Astrocyte of the spinal cord (primary cell): ENCODE measurements around the gene CTNNA2.

ENCODE experiments used
- DNase-seq: peaks from one replicate; pipeline ENCODE4 v3.0.0; 2011; ENCODE audit warnings: low read depth, low spot score
- H3K4me3 ChIP-seq: 2 replicates; pipeline ENCODE4 v1.5.1; 2011; ENCODE audit warnings: low read depth, mild to moderate bottlenecking, low read length, moderate library complexity
- in situ Hi-C: cut with HindIII; loops from 2 replicates; pipeline ENCODE4 v1.10.0; 2017; ENCODE audit warnings: low sequenced_read_pairs
- TF ChIP-seq, protein P1 (sequence below): IDR thresholded peaks from 2 replicates; pipeline ENCODE4 v1.5.1; 2012; ENCODE audit warnings: low read depth, mild to moderate bottlenecking, low read length, inconsistent platforms

CTNNA2 gene

DNA sequence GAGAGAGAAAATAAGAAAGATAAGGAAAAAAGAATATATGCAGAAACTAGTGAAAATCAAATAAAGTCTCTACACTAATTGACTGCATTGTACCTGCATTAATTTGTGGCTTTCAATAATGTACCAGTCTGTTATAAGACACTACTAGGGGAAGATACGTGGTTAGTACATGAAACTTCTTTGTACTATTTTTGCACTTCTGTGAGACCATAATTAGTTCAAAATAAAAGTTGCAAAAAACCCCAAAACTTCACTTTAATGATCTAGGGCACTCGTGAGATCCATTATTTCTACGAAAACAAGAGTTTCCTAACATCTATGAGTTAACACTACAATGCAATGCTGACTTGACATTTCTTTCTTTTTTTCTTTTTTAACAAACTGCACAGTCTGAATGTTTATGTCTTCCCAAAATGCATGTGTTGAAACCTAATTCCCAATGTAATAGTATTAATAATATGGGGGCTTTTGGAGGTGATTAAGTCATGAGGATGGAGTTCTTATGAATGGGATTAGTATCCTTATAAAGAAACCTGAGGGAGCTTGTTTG is 954.5 kb downstream of the CTNNA2 start:
- no peak overlapping the region for H3K4me3 ChIP-seq
- DNase-seq, result no peak
- TF ChIP-seq, protein P1, sequence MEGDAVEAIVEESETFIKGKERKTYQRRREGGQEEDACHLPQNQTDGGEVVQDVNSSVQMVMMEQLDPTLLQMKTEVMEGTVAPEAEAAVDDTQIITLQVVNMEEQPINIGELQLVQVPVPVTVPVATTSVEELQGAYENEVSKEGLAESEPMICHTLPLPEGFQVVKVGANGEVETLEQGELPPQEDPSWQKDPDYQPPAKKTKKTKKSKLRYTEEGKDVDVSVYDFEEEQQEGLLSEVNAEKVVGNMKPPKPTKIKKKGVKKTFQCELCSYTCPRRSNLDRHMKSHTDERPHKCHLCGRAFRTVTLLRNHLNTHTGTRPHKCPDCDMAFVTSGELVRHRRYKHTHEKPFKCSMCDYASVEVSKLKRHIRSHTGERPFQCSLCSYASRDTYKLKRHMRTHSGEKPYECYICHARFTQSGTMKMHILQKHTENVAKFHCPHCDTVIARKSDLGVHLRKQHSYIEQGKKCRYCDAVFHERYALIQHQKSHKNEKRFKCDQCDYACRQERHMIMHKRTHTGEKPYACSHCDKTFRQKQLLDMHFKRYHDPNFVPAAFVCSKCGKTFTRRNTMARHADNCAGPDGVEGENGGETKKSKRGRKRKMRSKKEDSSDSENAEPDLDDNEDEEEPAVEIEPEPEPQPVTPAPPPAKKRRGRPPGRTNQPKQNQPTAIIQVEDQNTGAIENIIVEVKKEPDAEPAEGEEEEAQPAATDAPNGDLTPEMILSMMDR, result no peak
- in situ Hi-C loops, result no loop called here

DNA sequence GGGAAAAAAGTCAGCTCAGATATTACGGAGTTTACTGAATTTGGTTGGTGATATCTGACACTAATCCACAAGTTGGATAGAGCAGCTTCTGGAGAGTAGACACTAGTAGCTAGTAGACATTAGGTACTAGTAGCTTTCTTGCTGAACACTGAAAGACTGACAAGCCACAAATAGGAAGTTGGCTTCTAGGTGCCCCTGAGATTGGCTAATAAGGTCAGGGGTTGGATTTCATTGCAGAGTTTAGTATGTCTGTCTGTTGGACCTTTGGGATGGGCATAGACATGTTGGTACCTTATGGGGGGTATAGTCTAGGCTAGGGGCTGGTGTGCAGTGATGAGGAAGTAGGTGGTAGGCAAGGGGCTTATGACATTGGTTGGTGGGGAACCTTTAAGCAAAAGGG is 956.6 kb downstream of the CTNNA2 start:
- H3K4me3 ChIP-seq, result no peak overlapping the region
- in situ Hi-C loops, result no loop called here
- TF ChIP-seq, protein P1, result no peak
- DNase-seq, result no peak

DNA sequence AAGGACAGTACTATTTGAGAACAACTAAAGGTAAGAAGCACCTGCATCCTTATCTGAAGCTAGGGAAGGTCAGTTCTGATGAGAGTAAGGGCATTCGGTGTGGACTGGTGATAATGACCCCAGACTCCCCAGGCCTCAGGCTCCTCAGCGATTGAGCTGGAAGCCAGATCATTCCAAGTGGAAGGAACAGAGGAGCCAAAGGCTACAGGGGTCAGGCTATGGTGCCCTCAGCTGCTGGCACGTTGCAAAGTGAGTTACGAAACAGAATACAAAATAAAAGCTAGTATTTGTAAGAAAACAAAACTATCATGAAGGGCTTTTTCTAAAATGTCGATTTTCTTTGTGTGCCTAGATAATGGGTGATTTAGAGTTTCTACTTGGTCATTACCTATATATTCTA is 960.2 kb downstream of the CTNNA2 start:
- no peak overlapping the region for H3K4me3 ChIP-seq
- in situ Hi-C loops, result no loop called here
- TF ChIP-seq, protein P1, result no peak
- DNase-seq, result no peak

DNA sequence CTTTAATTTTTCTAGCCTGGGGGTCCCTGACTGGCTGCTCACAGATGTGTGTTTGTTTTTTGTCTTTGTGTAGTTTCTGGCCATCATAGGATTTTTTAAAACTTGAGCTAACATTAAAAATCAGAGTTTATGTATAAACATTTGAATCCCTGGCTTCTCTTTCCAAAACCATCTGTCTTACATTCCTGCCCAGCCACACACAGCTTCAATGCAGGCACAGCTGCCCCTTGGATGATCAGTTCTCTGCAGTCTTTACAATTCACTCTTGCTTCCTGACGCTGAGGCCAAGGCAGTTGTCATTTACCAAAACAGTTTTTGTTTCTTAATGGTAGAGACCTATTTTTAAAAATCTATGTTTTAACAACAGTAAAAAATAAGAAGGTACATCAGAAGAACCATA is 960.9 kb downstream of the CTNNA2 start:
- DNase-seq, result no peak
- TF ChIP-seq, protein P1, result no peak
- H3K4me3 ChIP-seq, result no peak overlapping the region
- in situ Hi-C loops, result no loop called here

DNA sequence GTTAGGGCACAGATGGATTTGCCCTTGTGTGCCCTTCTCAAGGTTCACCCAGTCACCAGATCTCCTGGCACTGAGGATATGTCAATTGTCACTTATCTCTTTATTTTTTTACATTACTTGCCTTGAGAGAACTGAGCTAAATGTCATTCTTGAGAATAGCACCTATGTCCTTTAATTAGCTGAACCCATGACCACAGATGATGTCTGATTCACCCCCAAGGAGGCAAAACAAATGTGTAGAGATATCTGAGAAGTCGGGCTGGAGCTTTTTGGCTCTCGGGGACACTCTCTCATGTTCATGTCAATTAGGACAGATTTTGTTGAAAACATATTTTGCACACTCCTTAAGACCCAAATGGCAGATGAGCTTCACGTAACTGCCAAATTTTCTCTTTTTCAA is 963.1 kb downstream of the CTNNA2 start:
- in situ Hi-C loops, result no loop called here
- H3K4me3 ChIP-seq, result no peak overlapping the region
- DNase-seq, result no peak
- TF ChIP-seq, protein P1, result no peak

DNA sequence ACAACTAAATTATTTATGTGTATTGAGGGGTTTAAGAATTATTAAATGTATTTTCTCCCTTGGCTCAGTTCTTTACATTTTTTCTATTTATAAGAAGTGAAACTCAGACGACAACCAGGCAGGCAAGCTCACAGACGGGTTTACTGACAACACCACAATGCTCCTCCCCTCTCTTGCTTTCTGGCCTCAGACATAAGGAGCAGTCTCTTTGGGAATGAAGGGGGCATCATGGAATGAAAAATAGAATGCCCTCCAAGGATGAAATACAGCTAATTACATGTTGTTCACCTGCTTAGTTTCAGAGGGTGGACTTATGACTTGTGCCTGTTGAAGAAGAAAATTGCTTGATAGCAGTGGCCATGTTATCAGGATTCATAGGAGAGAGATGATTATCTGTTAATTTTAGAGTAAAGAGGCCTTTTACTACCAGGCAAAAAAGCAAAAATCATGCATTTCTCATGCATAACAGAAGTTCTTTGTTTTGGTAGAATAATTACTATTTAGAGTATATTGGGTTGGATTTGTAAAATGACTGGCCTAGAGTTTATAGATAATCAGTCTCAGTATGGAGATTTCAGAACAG is 963.8 kb downstream of the CTNNA2 start:
- in situ Hi-C loops, result no loop called here
- DNase-seq, result no peak
- TF ChIP-seq, protein P1, result no peak
- H3K4me3 ChIP-seq, result no peak overlapping the region
